Caco-2 (cell line): ENCODE data around the gene ABCA9. TPM values are rescaled to one million over a fixed set of nuclear protein-coding genes. Genes with fewer than 3 reads are reported as not detected.

Experiments used
- BruUV-seq: library from RNA; stranded (reverse); fragments of 400-500 nt; replicated peaks from 2 replicates; lab custom pipeline; 2021; lab: Mats Ljungman, UMichigan
- CTCF ChIA-PET: fragments of 300-600 bp; sonication (Branson Sonifier 250); formaldehyde crosslinking; loops from one replicate; lab custom pipeline; 2022; ENCODE audit warnings: antibody characterized with exemption; lab: Charles Lee
- POLR2A ChIA-PET: fragments of 300-600 bp; sonication (Branson Sonifier 250); formaldehyde crosslinking; loops from one replicate; lab custom pipeline; 2022; ENCODE audit warnings: antibody characterized with exemption; lab: Charles Lee
- DNase-seq, 2 experiments: peaks; one replicate each; pipeline versions ENCODE4 v3.0.0 to v3.0.0-alpha.2; 2020 to 2022
- H3K27me3 ChIP-seq: replicated peaks from 2 replicates; pipeline ENCODE4 v1.6.0; 2011; ENCODE audit warnings: low read length; ENCODE audit not compliant: control insufficient read depth, insufficient read depth
- H3K36me3 ChIP-seq: 2 replicates; pipeline ENCODE4 v1.5.1; 2011; ENCODE audit warnings: low read length; ENCODE audit not compliant: control insufficient read depth, insufficient read depth
- H3K4me1 ChIP-seq: fragments of 250-450 bp; sonication (Bioruptor Pico); 2 replicates; pipeline ENCODE4 v1.5.1; 2020; ENCODE audit warnings: mild to moderate bottlenecking
- H3K4me3 ChIP-seq: 2 replicates; pipeline ENCODE4 v1.5.1; 2011; ENCODE audit warnings: low read depth, mild to moderate bottlenecking, control low read depth, low read length
- H3K9me3 ChIP-seq: fragments of 250-450 bp; sonication (Bioruptor Pico); 2 replicates; pipeline ENCODE4 v1.5.1; 2020; ENCODE audit warnings: mild to moderate bottlenecking, moderate library complexity
- H3K27ac Mint-ChIP-seq: one replicate; pipeline ENCODE4 v1.8.0; 2022; ENCODE audit warnings: mixed read lengths; ENCODE audit not compliant: unreplicated experiment
- H3K27me3 Mint-ChIP-seq: one replicate; pipeline ENCODE4 v1.8.0; 2022; ENCODE audit warnings: mixed read lengths; ENCODE audit not compliant: insufficient read depth, unreplicated experiment
- H3K36me3 Mint-ChIP-seq: one replicate; pipeline ENCODE4 v1.8.0; 2022; ENCODE audit warnings: mild to moderate bottlenecking, mixed read lengths; ENCODE audit not compliant: insufficient read depth, unreplicated experiment
- H3K4me1 Mint-ChIP-seq: one replicate; pipeline ENCODE4 v1.8.0; 2022; ENCODE audit warnings: low read depth, mixed read lengths; ENCODE audit not compliant: unreplicated experiment
- H3K4me3 Mint-ChIP-seq: one replicate; pipeline ENCODE4 v1.8.0; 2022; ENCODE audit warnings: mild to moderate bottlenecking, moderate library complexity, mixed read lengths; ENCODE audit not compliant: unreplicated experiment
- H3K9me3 Mint-ChIP-seq: one replicate; pipeline ENCODE4 v1.8.0; 2022; ENCODE audit warnings: mixed read lengths; ENCODE audit not compliant: unreplicated experiment
- intact Hi-C: fragments of 100-400 bp; cut with micrococcal nuclease; formaldehyde crosslinking; loops from one replicate; pipeline ENCODE4 v1.10.0; 2022; ENCODE audit not compliant: unreplicated experiment
- total RNA-seq: library from RNA; stranded (reverse); gene quantifications from 2 replicates; pipeline ENCODE4 v1.2.3, GENCODE V29; 2022
- TF ChIP-seq, protein P1 (sequence below), 2 experiments: fragments of 200-600 bp in 1 of 2; IDR thresholded peaks; 1 replicate in 1 of 2; 2 replicates in 1 of 2; pipeline versions ENCODE4 v1.5.1 to v1.8.0; 2011 to 2022; ENCODE audit warnings: antibody characterized with exemption in 1 of 2, control low read depth in 1 of 2, inconsistent platforms in 1 of 2, low read depth in 1 of 2, low read length in 1 of 2, mild to moderate bottlenecking in 1 of 2, moderate library complexity in 1 of 2; ENCODE audit not compliant: insufficient read depth in 1 of 2, severe bottlenecking in 1 of 2, unreplicated experiment in 1 of 2

ABCA9 gene
- total RNA-seq, 1 experiment from 2014 or later: 0.27 TPM

- ChIA-PET CTCF (no interaction called here), POLR2A (no interaction called here)
- Mint-ChIP-seq H3K36me3 (no peaks in the 10 kb centered on the region), H3K27ac (no peak overlapping the region), H3K4me1 (peaks cover 15% of the 10 kb centered on the region), H3K4me3 (no peak overlapping the region), H3K27me3 (no peaks in the 10 kb centered on the region), H3K9me3 (peaks cover 31% of the 10 kb centered on the region)
- no peak for DNase-seq
- Histone ChIP-seq H3K4me1 (no peaks in the 10 kb centered on the region), H3K4me3 (no peak overlapping the region), H3K36me3 (no peaks in the 10 kb centered on the region), H3K27me3 (no peaks in the 10 kb centered on the region), H3K9me3 (no peaks in the 10 kb centered on the region)
- TF ChIP-seq, protein P1, sequence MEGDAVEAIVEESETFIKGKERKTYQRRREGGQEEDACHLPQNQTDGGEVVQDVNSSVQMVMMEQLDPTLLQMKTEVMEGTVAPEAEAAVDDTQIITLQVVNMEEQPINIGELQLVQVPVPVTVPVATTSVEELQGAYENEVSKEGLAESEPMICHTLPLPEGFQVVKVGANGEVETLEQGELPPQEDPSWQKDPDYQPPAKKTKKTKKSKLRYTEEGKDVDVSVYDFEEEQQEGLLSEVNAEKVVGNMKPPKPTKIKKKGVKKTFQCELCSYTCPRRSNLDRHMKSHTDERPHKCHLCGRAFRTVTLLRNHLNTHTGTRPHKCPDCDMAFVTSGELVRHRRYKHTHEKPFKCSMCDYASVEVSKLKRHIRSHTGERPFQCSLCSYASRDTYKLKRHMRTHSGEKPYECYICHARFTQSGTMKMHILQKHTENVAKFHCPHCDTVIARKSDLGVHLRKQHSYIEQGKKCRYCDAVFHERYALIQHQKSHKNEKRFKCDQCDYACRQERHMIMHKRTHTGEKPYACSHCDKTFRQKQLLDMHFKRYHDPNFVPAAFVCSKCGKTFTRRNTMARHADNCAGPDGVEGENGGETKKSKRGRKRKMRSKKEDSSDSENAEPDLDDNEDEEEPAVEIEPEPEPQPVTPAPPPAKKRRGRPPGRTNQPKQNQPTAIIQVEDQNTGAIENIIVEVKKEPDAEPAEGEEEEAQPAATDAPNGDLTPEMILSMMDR (IDR thresholded peaks at IDR 0.05; ENCODE audit: insufficient read depth in 1 of 2, low read depth in 1 of 2, low read length in 1 of 2, severe bottlenecking in 1 of 2, unreplicated experiment in 1 of 2): no peak
- intact Hi-C loops: no loop called here
- BruUV-seq: no TSS peak
Observed at GRCh38 chr17:69061721-69062556, 1.2 kb upstream of the ABCA9 start.

GRCh38 chr17:69059458-69060175, 1.1 kb downstream of the ABCA9 start:
- POLR2A ChIA-PET: no interaction called here
- Histone ChIP-seq H3K4me3 (no peak overlapping the region), H3K9me3 (no peaks in the 10 kb centered on the region), H3K27me3 (no peaks in the 10 kb centered on the region), H3K36me3 (no peaks in the 10 kb centered on the region), H3K4me1 (no peaks in the 10 kb centered on the region)
- no peak overlapping the region for H3K27ac Mint-ChIP-seq
- no peak overlapping the region for H3K4me3 Mint-ChIP-seq
- no peaks in the 10 kb centered on the region for H3K27me3 Mint-ChIP-seq
- H3K4me1 Mint-ChIP-seq: peaks cover 7% of the 10 kb centered on the region
- BruUV-seq: no TSS peak
- DNase-seq: no peak
- intact Hi-C loops: no loop called here
- TF ChIP-seq, protein P1 (IDR thresholded peaks at IDR 0.05; ENCODE audit: insufficient read depth in 1 of 2, low read depth in 1 of 2, low read length in 1 of 2, severe bottlenecking in 1 of 2, unreplicated experiment in 1 of 2): no peak
- peaks cover 21% of the 10 kb centered on the region for H3K9me3 Mint-ChIP-seq
- H3K36me3 Mint-ChIP-seq: no peaks in the 10 kb centered on the region
- CTCF ChIA-PET: no interaction called here

DNA sequence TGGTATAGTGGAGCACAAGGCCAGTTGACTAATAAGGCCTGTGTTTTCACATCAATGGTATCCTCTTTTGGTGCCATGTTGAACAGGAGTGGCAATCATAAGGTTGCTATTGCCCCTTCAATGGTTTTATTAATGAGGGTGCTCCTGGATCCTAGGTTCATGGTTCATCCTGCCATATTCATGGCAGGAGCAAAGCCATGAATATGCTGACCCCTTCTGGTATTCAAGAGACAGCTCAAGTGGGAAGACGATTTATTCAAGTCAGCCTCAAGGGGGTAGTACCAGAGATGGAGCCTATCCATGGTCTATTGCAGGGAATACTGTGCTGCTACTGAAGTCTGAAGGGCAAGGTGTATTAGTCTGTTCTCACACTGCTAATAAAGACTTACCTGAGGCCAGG, 2.6 kb downstream of the ABCA9 start:
- no peak for DNase-seq
- Mint-ChIP-seq H3K9me3 (peaks cover 31% of the 10 kb centered on the region), H3K27me3 (no peaks in the 10 kb centered on the region), H3K36me3 (no peaks in the 10 kb centered on the region), H3K4me3 (no peak overlapping the region), H3K27ac (no peak overlapping the region), H3K4me1 (peaks cover 8% of the 10 kb centered on the region)
- Histone ChIP-seq H3K27me3 (no peaks in the 10 kb centered on the region), H3K9me3 (no peaks in the 10 kb centered on the region; the same call in 1 of the 2 replicates), H3K36me3 (no peaks in the 10 kb centered on the region), H3K4me3 (no peak overlapping the region), H3K4me1 (peaks cover 8% of the 10 kb centered on the region)
- intact Hi-C loops: loop anchor here (1.0 kb wide), 1 partner anchor 281 kb away; no protein-coding TSS in a partner anchor
- POLR2A ChIA-PET: no interaction called here
- no TSS peak for BruUV-seq
- TF ChIP-seq, protein P1 (IDR thresholded peaks at IDR 0.05; ENCODE audit: insufficient read depth in 1 of 2, low read depth in 1 of 2, low read length in 1 of 2, severe bottlenecking in 1 of 2, unreplicated experiment in 1 of 2): peak in 1 of 2 experiments; percentile 7
- CTCF ChIA-PET: interaction anchor here (0.6 kb wide), 2 partner anchors 36 to 189 kb away, joined by 3 to 4 read pairs; no protein-coding TSS in a partner anchor
